Activated CD8-positive, alpha-beta memory T cell treated with anti-CD3 and anti-CD28 coated beads, Interleukin-2, amount 50 U/mL, for 24 hours (primary cell): ENCODE measurements around the gene CLCN4.

Experiments
- DNase-seq: peaks from one replicate; pipeline ENCODE4 v3.0.0-alpha.2; 2020; ENCODE audit errors: extremely low read depth

Gene CLCN4

GRCh38 chrX:10156199-10157031 is at the start of gene CLCN4:
Gene CLCN4, plus strand, starts transcription at chrX:10156975. Its CDS starts 28,058 bp downstream, at chrX:10185033.
- no peak for DNase-seq

GRCh38 chrX:10107483-10107882 is 49.3 kb upstream of the CLCN4 start:
- no peak for DNase-seq

GRCh38 chrX:10108288-10108687 is 48.5 kb upstream of the CLCN4 start:
- DNase-seq, result no peak

GRCh38 chrX:10109695-10110094 is 47.1 kb upstream of the CLCN4 start:
- no peak for DNase-seq

GRCh38 chrX:10110316-10110935 is 46.3 kb upstream of the CLCN4 start:
- DNase-seq, result no peak

- DNase-seq, result peak; percentile 46
Measured at GRCh38 chrX:10110984-10111363, 45.8 kb upstream of the CLCN4 start.

GRCh38 chrX:10111364-10112148 is 45.2 kb upstream of the CLCN4 start:
- DNase-seq, result no peak

- no peak for DNase-seq
Measured at GRCh38 chrX:10112510-10112909, 44.3 kb upstream of the CLCN4 start.

GRCh38 chrX:10115082-10115481 is 41.7 kb upstream of the CLCN4 start:
- DNase-seq, result no peak

- no peak for DNase-seq
Measured at GRCh38 chrX:10117301-10117700, 39.5 kb upstream of the CLCN4 start.

- DNase-seq, result no peak
Measured at GRCh38 chrX:10117864-10118377, 38.9 kb upstream of the CLCN4 start.

GRCh38 chrX:10118530-10118929 is 38.2 kb upstream of the CLCN4 start:
- DNase-seq, result no peak

- DNase-seq, result peak; percentile 33
Measured at GRCh38 chrX:10119399-10119990, 37.3 kb upstream of the CLCN4 start.

- DNase-seq, result no peak
Measured at GRCh38 chrX:10120331-10120730, 36.4 kb upstream of the CLCN4 start.

- DNase-seq, result no peak
Measured at GRCh38 chrX:10120828-10121227, 35.9 kb upstream of the CLCN4 start.

GRCh38 chrX:10121787-10122186 is 35.0 kb upstream of the CLCN4 start:
- no peak for DNase-seq

- DNase-seq, result no peak
Measured at GRCh38 chrX:10124506-10125247, 32.1 kb upstream of the CLCN4 start.

- no peak for DNase-seq
Measured at GRCh38 chrX:10125248-10125615, 31.5 kb upstream of the CLCN4 start.

GRCh38 chrX:10126044-10126443 is 30.7 kb upstream of the CLCN4 start:
- DNase-seq, result no peak

- DNase-seq, result no peak
Measured at GRCh38 chrX:10126834-10127233, 29.9 kb upstream of the CLCN4 start.

GRCh38 chrX:10128386-10128785 is 28.4 kb upstream of the CLCN4 start:
- DNase-seq, result no peak
